H1 (cell line): ENCODE measurements around the gene CCIN. TPM values are rescaled to one million over a fixed set of nuclear protein-coding genes. Genes with fewer than 3 reads are reported as not detected.

ENCODE experiments used
- CTCF ChIA-PET: fragments of 300-600 bp; sonication (Branson Sonifier 250); formaldehyde crosslinking; loops from one replicate; lab custom pipeline; 2021; ENCODE audit not compliant: partially characterized antibody; lab: Charles Lee
- POLR2A ChIA-PET: fragments of 300-600 bp; sonication (Branson Sonifier 250); formaldehyde crosslinking; loops from one replicate; lab custom pipeline; 2021; ENCODE audit warnings: inconsistent platforms; ENCODE audit not compliant: partially characterized antibody; lab: Charles Lee
- DNase-seq, 2 experiments: peaks; one replicate each; pipeline versions ENCODE4 v3.0.0 to v3.0.0-alpha.2; 2010 to 2022; ENCODE audit warnings: low spot score in 2 of 2, low read depth in 1 of 2, mixed read lengths in 1 of 2
- FAIRE-seq: peaks from 2 replicates; lab custom pipeline; 2011; peaks lifted over from hg19 to GRCh38; lab: Jason Lieb, UNC
- H2AFZ ChIP-seq: 2 replicates; pipeline ENCODE4 v1.8.1; 2012; ENCODE audit warnings: low read length, inconsistent platforms
- H2AK5ac ChIP-seq: 2 replicates; pipeline ENCODE4 v1.6.1; 2013; ENCODE audit warnings: low read depth, low read length
- H2BK120ac ChIP-seq: replicated peaks from 2 replicates; pipeline ENCODE3; 2013; ENCODE audit warnings: low read depth, low read length, inconsistent platforms
- H2BK12ac ChIP-seq: 2 replicates; pipeline ENCODE4 v1.6.1; 2013; ENCODE audit warnings: low read depth, low read length
- H2BK15ac ChIP-seq: 2 replicates; pipeline ENCODE4 v1.6.1; 2013; ENCODE audit warnings: low read length
- H2BK20ac ChIP-seq: 2 replicates; pipeline ENCODE4 v1.6.1; 2013; ENCODE audit warnings: low read length
- H2BK5ac ChIP-seq: 2 replicates; pipeline ENCODE4 v1.6.1; 2013; ENCODE audit warnings: low read depth, low read length
- H3K14ac ChIP-seq: 2 replicates; pipeline ENCODE4 v1.6.1; 2013; ENCODE audit warnings: inconsistent platforms; ENCODE audit not compliant: insufficient read length
- H3K18ac ChIP-seq: 2 replicates; pipeline ENCODE4 v1.6.1; 2013; ENCODE audit warnings: low read length; ENCODE audit errors: extremely low read depth
- H3K23ac ChIP-seq: 2 replicates; pipeline ENCODE4 v1.6.1; 2013; ENCODE audit warnings: inconsistent platforms; ENCODE audit not compliant: insufficient read length
- H3K23me2 ChIP-seq: 2 replicates; pipeline ENCODE4 v1.6.1; 2013; ENCODE audit warnings: low read depth, low read length
- H3K27ac ChIP-seq: 2 replicates; pipeline ENCODE4 v1.6.1; 2011; ENCODE audit warnings: low read depth, low read length, inconsistent platforms
- H3K27me3 ChIP-seq, 4 experiments: replicated peaks in 1 of 4; 1 replicate in 1 of 4; 2 replicates in 3 of 4; pipeline versions ENCODE4 v1.6.1 to v1.8.1; 2011 to 2013; ENCODE audit warnings: low read length in 3 of 4, mild to moderate bottlenecking in 3 of 4, inconsistent platforms in 2 of 4, mixed read lengths in 2 of 4, moderate library complexity in 1 of 4; ENCODE audit not compliant: control insufficient read depth in 3 of 4, insufficient read depth in 3 of 4; ENCODE audit errors: extremely low read depth in 1 of 4
- H3K36me3 ChIP-seq, 4 experiments: 2 replicates each; pipeline versions ENCODE4 v1.6.1 to v1.8.1; 2011 to 2013; ENCODE audit warnings: mild to moderate bottlenecking in 4 of 4, low read length in 3 of 4, moderate library complexity in 2 of 4, control low read depth in 1 of 4, inconsistent platforms in 1 of 4; ENCODE audit not compliant: insufficient read depth in 4 of 4, control insufficient read depth in 2 of 4
- H3K4ac ChIP-seq: replicated peaks from 2 replicates; pipeline ENCODE3; 2013; ENCODE audit warnings: low read length, low read depth, mixed read lengths, inconsistent platforms; ENCODE audit not compliant: insufficient read length
- H3K4me1 ChIP-seq, 4 experiments: replicated peaks in 1 of 4; 1 replicate in 1 of 4; 2 replicates in 3 of 4; pipeline versions ENCODE4 v1.6.1 to v1.8.1; 2011 to 2013; ENCODE audit warnings: low read length in 3 of 4, inconsistent platforms in 2 of 4, mixed read lengths in 1 of 4; ENCODE audit not compliant: insufficient read depth in 4 of 4, control insufficient read depth in 3 of 4
- H3K4me2 ChIP-seq, 2 experiments: 2 replicates each; pipeline versions ENCODE4 v1.6.1 to v1.8.1; 2011 to 2013; ENCODE audit warnings: low read depth in 2 of 2, low read length in 2 of 2, control low read depth in 1 of 2, inconsistent platforms in 1 of 2, mild to moderate bottlenecking in 1 of 2; ENCODE audit not compliant: insufficient read depth in 1 of 2
- H3K4me3 ChIP-seq, 4 experiments: fragments of 200-600, 300-600 bp in 1 of 4; sonication (generic), shearing (Covaris generic), sonication (Bioruptor Twin) in 1 of 4; 2 replicates each; pipeline versions ENCODE4 v1.5.1 to v1.8.1; 2011 to 2016; ENCODE audit warnings: low read length in 4 of 4, low read depth in 3 of 4, control low read depth in 2 of 4, inconsistent platforms in 2 of 4, mild to moderate bottlenecking in 2 of 4, mixed read lengths in 1 of 4, moderate library complexity in 1 of 4; ENCODE audit not compliant: insufficient read depth in 2 of 4; ENCODE audit errors: extremely low read depth in 1 of 4
- H3K56ac ChIP-seq: replicated peaks from 2 replicates; pipeline ENCODE3; 2013; ENCODE audit warnings: low read depth, mild to moderate bottlenecking, mixed read lengths, low read length, inconsistent platforms; ENCODE audit not compliant: insufficient read length
- H3K79me1 ChIP-seq: 2 replicates; pipeline ENCODE4 v1.6.1; 2013; ENCODE audit warnings: low read depth, low read length, control low read depth
- H3K79me2 ChIP-seq, 2 experiments: 2 replicates each; pipeline versions ENCODE4 v1.6.1 to v1.8.1; 2012 to 2013; ENCODE audit warnings: low read length in 2 of 2, mild to moderate bottlenecking in 2 of 2, inconsistent platforms in 1 of 2; ENCODE audit not compliant: insufficient read depth in 2 of 2, control insufficient read depth in 1 of 2
- H3K9ac ChIP-seq, 4 experiments: replicated peaks in 1 of 4; 1 replicate in 1 of 4; 2 replicates in 3 of 4; pipeline versions ENCODE4 v1.6.1 to v1.8.1; 2011 to 2013; ENCODE audit warnings: low read depth in 3 of 4, low read length in 3 of 4, control low read depth in 2 of 4, mild to moderate bottlenecking in 2 of 4, moderate library complexity in 2 of 4, inconsistent platforms in 1 of 4; ENCODE audit errors: extremely low read depth in 1 of 4
- H3K9me3 ChIP-seq, 2 experiments: 2 replicates each; pipeline versions ENCODE4 v1.6.1 to v1.8.1; 2012 to 2013; ENCODE audit warnings: mild to moderate bottlenecking in 2 of 2, moderate library complexity in 2 of 2, control low read depth in 1 of 2, inconsistent platforms in 1 of 2, low read depth in 1 of 2, low read length in 1 of 2, mixed read lengths in 1 of 2; ENCODE audit not compliant: insufficient read depth in 2 of 2
- H4K20me1 ChIP-seq, 2 experiments: replicated peaks in 1 of 2; 2 replicates each; pipeline versions ENCODE3 to v1.8.1; 2011 to 2013; ENCODE audit warnings: inconsistent platforms in 2 of 2, low read length in 2 of 2, mild to moderate bottlenecking in 1 of 2; ENCODE audit not compliant: insufficient read depth in 2 of 2, control insufficient read depth in 1 of 2
- H4K5ac ChIP-seq: 2 replicates; pipeline ENCODE4 v1.6.1; 2013; ENCODE audit warnings: low read length, low read depth, mixed read lengths, inconsistent platforms; ENCODE audit not compliant: insufficient read length
- H4K8ac ChIP-seq: 2 replicates; pipeline ENCODE4 v1.8.0; 2013; ENCODE audit warnings: mild to moderate bottlenecking, moderate library complexity, low read length, inconsistent platforms; ENCODE audit not compliant: insufficient read depth; ENCODE audit errors: extremely low read depth
- H4K91ac ChIP-seq: replicated peaks from 2 replicates; pipeline ENCODE3; 2013; ENCODE audit warnings: low read length, mixed read lengths, inconsistent platforms; ENCODE audit not compliant: insufficient read length
- HDAC2 ChIP-seq, 2 experiments: fragments of 300-600 bp in 1 of 2; sonication (generic) in 1 of 2; IDR thresholded peaks; 2 replicates each; pipeline ENCODE4 v1.6.1; 2011 to 2012; ENCODE audit warnings: low read depth in 2 of 2, low read length in 2 of 2, mild to moderate bottlenecking in 2 of 2, moderate library complexity in 2 of 2, borderline replicate concordance in 1 of 2, inconsistent platforms in 1 of 2
- SP2 ChIP-seq: IDR thresholded peaks from 2 replicates; pipeline ENCODE4 v1.6.1; 2012; ENCODE audit warnings: mild to moderate bottlenecking, low read length, inconsistent platforms
- WGBS, 2 experiments: shearing (Covaris generic) in 1 of 2; methylation state at CpG; one replicate each; pipeline versions ENCODE4 v1.1.6 to v1.1.7; 2013 to 2015; ENCODE audit warnings: low lambda C conversion rate in 2 of 2, mixed read lengths in 2 of 2, inconsistent platforms in 1 of 2, low coverage in 1 of 2, missing lambda C conversion rate in 1 of 2; ENCODE audit not compliant: insufficient replicate concordance in 2 of 2, insufficient coverage in 1 of 2, insufficient read length in 1 of 2; ENCODE audit errors: extremely low coverage in 1 of 2, missing lambda C conversion rate in 1 of 2; 5-methylcytosine and 5-hydroxymethylcytosine counted together
- polyA plus RNA-seq, 7 experiments: library from polyadenylated mRNA; depleted of rRNA in 3 of 7; stranded (reverse) in 5 of 7; unstranded in 2 of 7; fragments of >200 nt in 5 of 7; fragments of 200-250 nt in 2 of 7; gene quantifications; 1 replicate in 5 of 7; 2 replicates in 1 of 7; 4 replicates in 1 of 7; pipeline versions ENCODE4 v1.2.1 to v1.2.3, GENCODE V29; 2011 to 2013; ENCODE audit warnings: missing spikeins in 2 of 7, mixed read lengths in 2 of 7
- total RNA-seq: library from RNA; stranded (reverse); fragmentation: NEBNext Ultra II Directional; extraction: Animal tissue kit (Norgen Biotek cat#: 25700); gene quantifications from 2 replicates; pipeline ENCODE4 v1.2.1, GENCODE V29; 2021

CCIN gene
- total and polyA plus RNA-seq, 2 of the 8 experiments (the other 6 are each of a cell fraction or from before 2014, with no cell fraction given) = 0.19 to 0.21 TPM

DNA sequence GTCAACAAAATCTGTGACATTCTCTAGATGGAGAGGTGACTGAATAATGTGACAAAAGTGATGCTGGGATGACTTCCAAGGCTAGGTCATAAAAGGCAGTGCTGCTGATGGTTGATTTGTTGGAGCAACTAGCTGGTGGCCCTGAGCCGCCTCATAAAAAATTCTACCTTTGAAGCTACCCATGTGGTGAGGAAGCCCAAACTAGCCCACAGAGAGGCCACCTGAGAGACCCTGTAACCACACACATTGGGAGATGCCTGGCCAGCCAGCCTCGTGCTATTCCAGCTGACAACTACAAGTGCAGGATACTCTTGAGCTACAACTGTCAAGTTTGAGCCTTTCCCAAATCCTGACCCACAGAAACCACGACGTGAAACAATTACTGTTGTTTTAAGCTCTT is 44.2 kb downstream of the CCIN start:
- no peak overlapping the region for H3K23ac ChIP-seq
- H3K14ac ChIP-seq = no peak overlapping the region
- no peak overlapping the region for H3K56ac ChIP-seq
- no peak overlapping the region for H3K27ac ChIP-seq
- peaks cover 11% of the 10 kb centered on the region for H3K79me1 ChIP-seq
- no peak overlapping the region for H2BK120ac ChIP-seq
- no peak overlapping the region for H4K8ac ChIP-seq
- TF ChIP-seq SP2 (no peak), HDAC2 (IDR thresholded peaks at IDR 0.05; ENCODE audit: borderline replicate concordance in 1 of 2, low read depth in 2 of 2, low read length in 2 of 2) (no peak)
- no peak overlapping the region for H3K4me3 ChIP-seq
- no peak for FAIRE-seq
- no peak overlapping the region for H2AFZ ChIP-seq
- POLR2A ChIA-PET = interaction anchor here (1.3 to 1.8 kb wide), 5 partner anchors 9 to 22 kb away, joined by 4 to 8 read pairs (median 5); partner anchors contain the start of gene CLTA
- no peaks in the 10 kb centered on the region for H3K9me3 ChIP-seq
- H2BK15ac ChIP-seq = no peak overlapping the region
- no peak overlapping the region for H2BK5ac ChIP-seq
- H3K36me3 ChIP-seq = peaks cover 11 to 62% (median 36%) of the 10 kb centered on the region in 4 experiments
- no peak overlapping the region for H2AK5ac ChIP-seq
- H3K9ac ChIP-seq = no peak overlapping the region
- H3K23me2 ChIP-seq = no peaks in the 10 kb centered on the region
- H3K4me1 ChIP-seq = no peaks in the 10 kb centered on the region; a peak in 1 of 7 replicates
- no peaks in the 10 kb centered on the region for H3K27me3 ChIP-seq
- H3K79me2 ChIP-seq = peaks cover 3 to 35% of the 10 kb centered on the region in 2 experiments; a peak in 2 of 4 replicates
- H2BK12ac ChIP-seq = no peak overlapping the region
- H2BK20ac ChIP-seq = no peak overlapping the region
- H4K91ac ChIP-seq = no peak overlapping the region
- no peak overlapping the region for H4K5ac ChIP-seq
- peaks cover 10 to 32% of the 10 kb centered on the region in 2 experiments for H4K20me1 ChIP-seq
- no peak overlapping the region for H3K4ac ChIP-seq
- no peak overlapping the region for H3K18ac ChIP-seq
- DNase-seq = no peak
- 87% methylated on average over 4 of the region's 4 CpGs; no CpG with 5 or more reads in 1 of the 2 experiments for WGBS, 2 experiments
- H3K4me2 ChIP-seq = no peak overlapping the region
- CTCF ChIA-PET = interaction anchor here (0.6 to 1.9 kb wide), 4 partner anchors 9 to 133 kb away, joined by 3 to 6 read pairs (median 4); no protein-coding TSS in a partner anchor
